Mesendoderm (in vitro differentiated cells): Measurements from ENCODE around the gene ATXN2L. TPM values are rescaled to one million over a fixed set of nuclear protein-coding genes. Genes with fewer than 3 reads are reported as not detected.
"Not testable (repeated sequence)": the region's sequence is repeated elsewhere in the genome, so short reads cannot be mapped to it uniquely, and the experiment has no call there.

Experiments used
- DNase-seq: peaks from one replicate; pipeline ENCODE4 v3.0.0; 2013
- H2AK5ac ChIP-seq: 2 replicates; pipeline ENCODE4 v1.6.1; 2013; ENCODE audit warnings: low read length, inconsistent platforms
- H2BK120ac ChIP-seq: 2 replicates; pipeline ENCODE4 v1.6.1; 2013; ENCODE audit warnings: low read depth, mild to moderate bottlenecking, low read length, moderate library complexity, mixed read lengths
- H2BK15ac ChIP-seq: replicated peaks from 2 replicates; pipeline ENCODE4 v1.6.1; 2013; ENCODE audit warnings: low read depth, mild to moderate bottlenecking, moderate library complexity
- H2BK5ac ChIP-seq: 2 replicates; pipeline ENCODE4 v1.6.1; 2013; ENCODE audit warnings: low read length, inconsistent platforms
- H3K18ac ChIP-seq: 2 replicates; pipeline ENCODE4 v1.6.1; 2013; ENCODE audit warnings: mild to moderate bottlenecking, low read length, mixed read lengths
- H3K23ac ChIP-seq: one replicate; pipeline ENCODE4 v1.6.1; 2013; ENCODE audit warnings: low read length
- H3K27ac ChIP-seq: 2 replicates; pipeline ENCODE4 v1.5.1; 2013; ENCODE audit warnings: low read depth, mild to moderate bottlenecking, inconsistent platforms, low read length, moderate library complexity
- H3K27me3 ChIP-seq: 2 replicates; pipeline ENCODE4 v1.6.1; 2013; ENCODE audit warnings: low read length, control low read depth, mild to moderate bottlenecking, inconsistent platforms; ENCODE audit not compliant: insufficient read depth, poor library complexity
- H3K36me3 ChIP-seq: 2 replicates; pipeline ENCODE4 v1.6.1; 2013; ENCODE audit warnings: low read length, inconsistent platforms; ENCODE audit not compliant: control insufficient read depth, insufficient read depth
- H3K4ac ChIP-seq: one replicate; pipeline ENCODE4 v1.6.1; 2013; ENCODE audit warnings: low read depth, mild to moderate bottlenecking, low read length, moderate library complexity
- H3K4me1 ChIP-seq: 2 replicates; pipeline ENCODE4 v1.6.1; 2013; ENCODE audit warnings: low read depth, low read length, inconsistent platforms; ENCODE audit not compliant: control insufficient read depth
- H3K4me2 ChIP-seq: 2 replicates; pipeline ENCODE4 v1.6.1; 2013; ENCODE audit warnings: low read length
- H3K4me3 ChIP-seq: 2 replicates; pipeline ENCODE4 v1.5.1; 2013; ENCODE audit warnings: mild to moderate bottlenecking, low read length
- H3K56ac ChIP-seq: one replicate; pipeline ENCODE4 v1.6.1; 2013; ENCODE audit warnings: low read length
- H3K79me1 ChIP-seq: 2 replicates; pipeline ENCODE4 v1.6.1; 2013; ENCODE audit warnings: low read length, inconsistent platforms
- H3K79me2 ChIP-seq: 2 replicates; pipeline ENCODE4 v1.6.1; 2013; ENCODE audit warnings: mild to moderate bottlenecking, low read length; ENCODE audit not compliant: control insufficient read depth, insufficient read depth
- H3K9ac ChIP-seq: 2 replicates; pipeline ENCODE4 v1.6.1; 2013; ENCODE audit warnings: low read length, inconsistent platforms
- H4K5ac ChIP-seq: one replicate; pipeline ENCODE4 v1.6.1; 2013; ENCODE audit warnings: low read length
- H4K8ac ChIP-seq: one replicate; pipeline ENCODE4 v1.6.1; 2013; ENCODE audit warnings: low read depth, mild to moderate bottlenecking, control low read depth, low read length, moderate library complexity
- WGBS: extraction: QIAGEN DNeasy Blood & Tissue Kit; methylation state at CpG from one replicate; pipeline ENCODE4 v1.1.7; 2013; ENCODE audit warnings: low lambda C conversion rate, missing lambda C conversion rate; ENCODE audit not compliant: insufficient coverage; ENCODE audit errors: extremely low coverage; 5-methylcytosine and 5-hydroxymethylcytosine counted together
- polyA plus RNA-seq, 2 experiments: library from polyadenylated mRNA; stranded (reverse); fragments of 200-250 nt; gene quantifications; one replicate each; pipeline ENCODE4 v1.2.3, GENCODE V29; 2013

Gene ATXN2L, protein sequence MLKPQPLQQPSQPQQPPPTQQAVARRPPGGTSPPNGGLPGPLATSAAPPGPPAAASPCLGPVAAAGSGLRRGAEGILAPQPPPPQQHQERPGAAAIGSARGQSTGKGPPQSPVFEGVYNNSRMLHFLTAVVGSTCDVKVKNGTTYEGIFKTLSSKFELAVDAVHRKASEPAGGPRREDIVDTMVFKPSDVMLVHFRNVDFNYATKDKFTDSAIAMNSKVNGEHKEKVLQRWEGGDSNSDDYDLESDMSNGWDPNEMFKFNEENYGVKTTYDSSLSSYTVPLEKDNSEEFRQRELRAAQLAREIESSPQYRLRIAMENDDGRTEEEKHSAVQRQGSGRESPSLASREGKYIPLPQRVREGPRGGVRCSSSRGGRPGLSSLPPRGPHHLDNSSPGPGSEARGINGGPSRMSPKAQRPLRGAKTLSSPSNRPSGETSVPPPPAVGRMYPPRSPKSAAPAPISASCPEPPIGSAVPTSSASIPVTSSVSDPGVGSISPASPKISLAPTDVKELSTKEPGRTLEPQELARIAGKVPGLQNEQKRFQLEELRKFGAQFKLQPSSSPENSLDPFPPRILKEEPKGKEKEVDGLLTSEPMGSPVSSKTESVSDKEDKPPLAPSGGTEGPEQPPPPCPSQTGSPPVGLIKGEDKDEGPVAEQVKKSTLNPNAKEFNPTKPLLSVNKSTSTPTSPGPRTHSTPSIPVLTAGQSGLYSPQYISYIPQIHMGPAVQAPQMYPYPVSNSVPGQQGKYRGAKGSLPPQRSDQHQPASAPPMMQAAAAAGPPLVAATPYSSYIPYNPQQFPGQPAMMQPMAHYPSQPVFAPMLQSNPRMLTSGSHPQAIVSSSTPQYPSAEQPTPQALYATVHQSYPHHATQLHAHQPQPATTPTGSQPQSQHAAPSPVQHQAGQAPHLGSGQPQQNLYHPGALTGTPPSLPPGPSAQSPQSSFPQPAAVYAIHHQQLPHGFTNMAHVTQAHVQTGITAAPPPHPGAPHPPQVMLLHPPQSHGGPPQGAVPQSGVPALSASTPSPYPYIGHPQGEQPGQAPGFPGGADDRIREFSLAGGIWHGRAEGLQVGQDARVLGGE
- polyA plus RNA-seq (2013, experiment 1 of 2), result 201 TPM
- polyA plus RNA-seq (2013, experiment 2 of 2), result 196 TPM

DNA sequence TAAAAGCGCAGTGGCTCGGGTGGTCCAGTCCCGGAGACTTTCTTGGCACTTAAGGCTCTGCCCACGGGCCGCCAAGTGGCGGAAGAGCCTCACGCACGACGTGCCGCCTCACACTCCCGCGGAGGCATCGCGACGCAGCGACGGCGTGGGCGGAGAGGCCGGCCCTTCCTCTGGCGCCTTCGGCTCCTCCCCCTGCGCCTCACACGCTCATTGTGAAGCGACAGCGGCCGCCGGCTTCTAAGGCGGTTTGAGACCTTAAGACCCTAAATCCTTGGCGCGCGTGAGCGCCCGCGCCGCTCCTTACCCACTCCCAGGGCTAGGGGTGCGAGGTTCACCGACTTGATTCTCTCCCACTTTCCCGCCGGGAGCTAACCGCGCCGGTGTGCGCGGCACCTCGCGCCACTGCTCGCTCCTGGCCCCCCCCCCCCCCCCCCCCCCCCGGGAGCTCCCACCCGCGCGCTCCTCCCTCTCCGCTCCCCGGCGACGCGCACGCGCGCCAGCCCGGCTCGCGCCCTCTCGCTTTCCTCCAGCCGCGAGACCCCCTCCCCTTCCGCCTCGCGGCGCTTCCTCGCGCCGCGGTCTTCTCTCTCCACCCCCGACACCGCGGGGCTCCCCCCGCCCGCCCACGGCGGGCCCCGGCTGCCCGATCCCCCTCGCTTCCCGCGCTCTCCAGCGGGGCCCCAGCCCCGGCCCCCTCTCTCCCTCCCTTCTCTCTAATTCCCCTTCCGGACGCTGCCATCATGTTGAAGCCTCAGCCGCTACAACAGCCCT lies at the start of gene ATXN2L:
Gene ATXN2L, plus strand, starts transcription at position 480 of the 771 bp plus-strand sequence. Its CDS starts 261 bp downstream, at position 741.
- WGBS, result no CpG with 5 or more reads among the region's 91 CpGs
- Histone ChIP-seq H3K4me2 (peak within 1 kb of the TSS; percentile 69), H4K5ac (peak within 1 kb of the TSS; percentile 33), H3K27me3 (no peaks in the 10 kb centered on the region), H3K27ac (peak within 1 kb of the TSS; percentile 100), H3K4ac (peak within 1 kb of the TSS; percentile 100), H2BK5ac (peak within 1 kb of the TSS; percentile 73), H3K56ac (peak within 1 kb of the TSS; percentile 96), H3K4me1 (peaks cover 3% of the 10 kb centered on the region), H2BK120ac (peak within 1 kb of the TSS; percentile 99), H3K79me1 (peaks cover 14% of the 10 kb centered on the region), H3K4me3 (peak within 1 kb of the TSS; percentile 82), H4K8ac (peak within 1 kb of the TSS; percentile 99), H3K23ac (no peak within 1 kb of the TSS), H3K18ac (peak within 1 kb of the TSS; percentile 100), H3K79me2 (peaks cover 35% of the 10 kb centered on the region), H2BK15ac (no peak within 1 kb of the TSS), H3K36me3 (peaks cover 12% of the 10 kb centered on the region), H3K9ac (peak within 1 kb of the TSS; percentile 93), H2AK5ac (no peak within 1 kb of the TSS)
- peak; percentile 95 for DNase-seq

DNA sequence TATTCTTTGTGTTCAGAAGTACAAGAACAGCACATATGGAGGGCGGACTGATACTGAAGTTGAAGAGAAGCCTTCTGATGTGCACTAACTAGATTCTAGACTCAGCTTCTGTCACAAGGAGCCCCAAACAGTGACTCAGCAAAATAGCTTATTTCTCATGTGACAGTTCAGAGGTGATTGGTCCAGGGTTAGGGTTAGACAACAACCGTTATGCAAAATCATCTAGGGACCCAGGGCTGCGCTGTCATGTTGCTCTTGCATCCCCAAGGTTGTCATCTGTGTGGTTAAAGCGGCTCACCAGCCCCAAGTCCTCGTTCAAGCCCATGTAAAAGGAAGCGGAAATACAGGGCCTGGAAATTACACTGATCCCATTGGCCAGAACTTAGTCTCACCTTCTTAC lies 41.1 kb upstream of the ATXN2L start:
- not testable (repeated sequence) for H3K27ac ChIP-seq, H3K79me2 ChIP-seq, H3K23ac ChIP-seq, H4K5ac ChIP-seq, H3K4ac ChIP-seq, H3K56ac ChIP-seq, H2BK5ac ChIP-seq, H3K4me3 ChIP-seq, H3K9ac ChIP-seq, H2BK120ac ChIP-seq, H4K8ac ChIP-seq, H2AK5ac ChIP-seq, H3K18ac ChIP-seq, H3K27me3 ChIP-seq, H3K79me1 ChIP-seq, H3K4me1 ChIP-seq, H2BK15ac ChIP-seq, DNase-seq, H3K4me2 ChIP-seq, H3K36me3 ChIP-seq
- no CpG with 5 or more reads among the region's 6 CpGs for WGBS

DNA sequence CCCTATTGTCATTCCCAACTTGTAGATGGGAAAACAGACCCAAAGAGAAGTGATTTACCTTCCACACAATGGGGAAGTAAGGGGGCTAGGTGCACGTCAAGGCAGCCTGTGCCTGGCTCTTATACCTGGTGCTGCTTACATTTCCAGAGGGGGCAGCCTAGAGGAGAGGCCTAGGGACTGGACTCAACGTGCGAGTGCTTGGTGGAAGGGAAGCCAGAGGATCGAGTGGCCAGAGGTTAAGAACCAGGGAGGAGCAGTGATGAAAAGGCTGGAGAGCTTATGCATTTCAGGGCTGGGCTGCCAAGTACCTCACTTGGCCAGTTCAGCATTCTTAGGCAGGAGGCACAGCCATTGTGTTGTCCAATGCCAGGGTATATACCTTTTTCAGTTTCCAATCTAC lies 40.4 kb upstream of the ATXN2L start:
- not testable (repeated sequence) for H4K5ac ChIP-seq, H2BK5ac ChIP-seq, H3K79me2 ChIP-seq, H3K27me3 ChIP-seq, H2BK15ac ChIP-seq, H3K56ac ChIP-seq, H2BK120ac ChIP-seq, H3K27ac ChIP-seq, H3K4me3 ChIP-seq, H3K23ac ChIP-seq, H3K4ac ChIP-seq, H3K18ac ChIP-seq, H3K79me1 ChIP-seq, H3K9ac ChIP-seq, H3K4me2 ChIP-seq, H3K4me1 ChIP-seq, H2AK5ac ChIP-seq, DNase-seq, H4K8ac ChIP-seq, H3K36me3 ChIP-seq
- no CpG with 5 or more reads among the region's 4 CpGs for WGBS

DNA sequence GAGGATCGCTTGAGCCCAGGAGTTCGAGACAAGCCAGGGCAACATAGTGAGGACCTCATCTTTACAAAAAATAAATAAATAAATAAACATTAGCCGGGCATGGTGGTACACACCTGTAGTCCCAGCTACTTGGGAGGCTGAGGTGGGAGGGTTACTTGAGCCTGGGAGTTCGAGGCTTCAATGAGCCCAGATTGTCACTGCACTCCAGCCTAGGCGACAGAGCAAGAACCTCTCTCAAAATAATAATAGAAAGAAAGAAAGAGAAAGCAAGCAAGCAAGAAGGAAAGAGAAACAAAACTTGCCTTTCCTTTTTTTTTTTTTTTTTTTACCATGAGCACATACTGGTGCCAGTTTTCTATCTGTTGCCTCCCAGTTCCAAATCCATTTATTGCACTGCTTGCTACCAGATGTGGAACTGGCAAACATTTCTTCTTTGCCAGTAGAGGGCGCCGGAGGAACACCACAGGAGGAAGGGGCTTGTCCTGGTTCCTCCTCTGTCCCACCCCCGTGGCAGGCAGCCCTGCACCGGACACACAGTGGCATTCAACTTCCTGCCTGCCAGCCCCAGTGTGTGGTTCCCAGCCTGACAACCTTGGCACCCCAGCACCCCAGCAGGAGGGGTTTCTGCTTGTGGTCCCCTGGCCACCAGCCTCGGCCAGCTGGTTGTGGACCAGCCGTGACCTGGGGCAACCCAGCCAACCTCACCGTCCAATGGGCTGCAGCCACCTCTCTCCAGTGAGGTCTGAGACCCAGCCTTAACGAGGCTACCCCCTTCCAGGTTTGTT lies 20.4 kb upstream of the ATXN2L start:
- H4K5ac ChIP-seq, H2BK5ac ChIP-seq, H3K23ac ChIP-seq, H3K4me2 ChIP-seq, H3K36me3 ChIP-seq, H3K18ac ChIP-seq, H3K4me1 ChIP-seq, H3K79me1 ChIP-seq, H2AK5ac ChIP-seq, H3K4me3 ChIP-seq, H3K56ac ChIP-seq, H3K27ac ChIP-seq, H3K27me3 ChIP-seq, H4K8ac ChIP-seq, H3K79me2 ChIP-seq, H3K9ac ChIP-seq, H2BK120ac ChIP-seq, H2BK15ac ChIP-seq, H3K4ac ChIP-seq: not testable (repeated sequence)
- DNase-seq, result peak; percentile 65
- WGBS, result no CpG with 5 or more reads among the region's 13 CpGs
